GM12891 (cell line): ENCODE data around the gene MMS19.

Source experiments
- PAX5 ChIP-seq: IDR thresholded peaks from 2 replicates; pipeline ENCODE4 v1.6.1; 2011; ENCODE audit warnings: low read length, moderate library complexity, mild to moderate bottlenecking; ENCODE audit not compliant: insufficient read depth, severe bottlenecking
- POLR2A ChIP-seq: IDR thresholded peaks from 2 replicates; pipeline ENCODE4 v1.6.1; 2011; ENCODE audit warnings: low read depth, low read length, control low read depth

- TF ChIP-seq POLR2A (no peak), PAX5 (no peak)
Measured at GRCh38 chr10:97411406-97411805, 86.8 kb downstream of the MMS19 start.
